Measurements from ENCODE around the gene PCDHGA11. TPM values are rescaled to one million over a fixed set of nuclear protein-coding genes. Genes with fewer than 3 reads are reported as not detected.
"Not testable (repeated sequence)": the region's sequence is repeated elsewhere in the genome, so short reads cannot be mapped to it uniquely, and the experiment has no call there.

PCDHGA11 gene
- polyA plus RNA-seq, 4 donors: 4.6 to 5.6 (median 5.1) TPM

DNA sequence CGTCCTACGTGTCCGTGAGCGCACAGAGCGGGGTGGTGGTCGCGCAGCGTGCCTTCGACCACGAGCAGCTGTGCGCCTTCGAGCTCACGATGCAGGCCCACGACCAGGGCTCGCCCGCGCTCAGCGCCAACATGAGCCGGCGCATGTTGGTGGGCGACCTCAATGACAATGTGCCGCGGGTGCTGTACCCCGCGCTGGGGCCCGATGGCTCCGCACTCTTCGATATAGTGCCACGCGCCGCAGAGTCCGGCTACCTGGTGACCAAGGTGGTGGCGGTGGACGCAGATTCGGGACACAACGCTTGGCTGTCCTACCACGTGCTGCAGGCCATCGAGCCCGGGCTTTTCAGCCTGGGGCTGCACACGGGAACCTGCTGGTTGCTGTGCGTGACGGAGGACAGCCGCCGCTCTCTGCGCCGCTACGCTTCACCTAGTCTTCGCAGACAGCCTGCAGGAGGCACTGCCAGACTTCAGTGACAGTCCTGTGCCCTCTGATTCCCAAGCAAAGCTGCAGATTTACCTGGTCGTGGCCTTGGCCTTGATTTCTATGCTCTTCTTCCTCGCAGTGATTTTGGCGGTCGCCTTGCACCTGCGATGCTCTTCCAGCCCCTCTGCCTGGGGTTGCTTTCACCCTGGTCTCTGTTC lies 7.1 kb downstream of the PCDHGA11 start:
- no peak for DNase-seq (ENCODE audit: low read depth in 4 of 4, low spot score in 2 of 4)

GRCh38 chr5:141430332-141431113 lies 9.7 kb downstream of the PCDHGA11 start, which contains the start of gene PCDHGA12:
Gene PCDHGA12, plus strand, starts transcription at chr5:141430507. Its CDS starts 253 bp downstream, at chr5:141430760.
- DNase-seq (ENCODE audit: low read depth in 4 of 4, low spot score in 2 of 4): no peak

- no peak for DNase-seq (ENCODE audit: low read depth in 4 of 4, low spot score in 2 of 4)
These were observed 10.4 kb downstream of the PCDHGA11 start for GRCh38 chr5:141431286-141431685.

DNA sequence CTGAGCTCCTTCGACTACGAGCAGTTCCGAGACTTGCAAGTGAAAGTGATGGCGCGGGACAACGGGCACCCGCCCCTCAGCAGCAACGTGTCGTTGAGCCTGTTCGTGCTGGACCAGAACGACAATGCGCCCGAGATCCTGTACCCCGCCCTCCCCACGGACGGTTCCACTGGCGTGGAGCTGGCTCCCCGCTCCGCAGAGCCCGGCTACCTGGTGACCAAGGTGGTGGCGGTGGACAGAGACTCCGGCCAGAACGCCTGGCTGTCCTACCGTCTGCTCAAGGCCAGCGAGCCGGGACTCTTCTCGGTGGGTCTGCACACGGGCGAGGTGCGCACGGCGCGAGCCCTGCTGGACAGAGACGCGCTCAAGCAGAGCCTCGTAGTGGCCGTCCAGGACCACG lies 11.5 kb downstream of the PCDHGA11 start:
- not testable (repeated sequence) for DNase-seq (ENCODE audit: low read depth in 4 of 4, low spot score in 2 of 4)

DNA sequence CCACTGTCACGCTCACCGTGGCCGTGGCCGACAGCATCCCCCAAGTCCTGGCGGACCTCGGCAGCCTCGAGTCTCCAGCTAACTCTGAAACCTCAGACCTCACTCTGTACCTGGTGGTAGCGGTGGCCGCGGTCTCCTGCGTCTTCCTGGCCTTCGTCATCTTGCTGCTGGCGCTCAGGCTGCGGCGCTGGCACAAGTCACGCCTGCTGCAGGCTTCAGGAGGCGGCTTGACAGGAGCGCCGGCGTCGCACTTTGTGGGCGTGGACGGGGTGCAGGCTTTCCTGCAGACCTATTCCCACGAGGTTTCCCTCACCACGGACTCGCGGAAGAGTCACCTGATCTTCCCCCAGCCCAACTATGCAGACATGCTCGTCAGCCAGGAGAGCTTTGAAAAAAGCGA lies 11.9 kb downstream of the PCDHGA11 start:
- not testable (repeated sequence) for DNase-seq (ENCODE audit: low read depth in 4 of 4, low spot score in 2 of 4)

DNA sequence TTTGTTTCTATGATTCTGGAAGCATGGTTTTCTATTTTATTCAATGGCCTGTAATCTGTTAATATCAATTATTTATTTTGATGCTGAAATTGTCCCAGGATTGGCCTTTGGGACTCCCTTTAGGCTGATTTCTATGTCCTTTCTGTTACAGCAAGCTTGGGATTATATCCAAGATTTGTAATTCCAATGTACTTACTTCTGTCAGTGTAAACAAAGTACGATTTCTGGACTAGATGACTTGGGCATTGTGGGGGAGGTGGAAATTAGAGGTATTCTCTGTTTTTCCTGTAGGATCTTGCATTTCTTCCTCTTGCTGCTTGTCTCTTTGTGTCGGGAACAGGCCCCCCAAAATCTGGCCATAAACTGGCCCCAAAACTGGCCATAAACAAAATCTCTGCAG lies 13.2 kb downstream of the PCDHGA11 start:
- no peak for DNase-seq (ENCODE audit: low read depth in 4 of 4, low spot score in 2 of 4)

DNA sequence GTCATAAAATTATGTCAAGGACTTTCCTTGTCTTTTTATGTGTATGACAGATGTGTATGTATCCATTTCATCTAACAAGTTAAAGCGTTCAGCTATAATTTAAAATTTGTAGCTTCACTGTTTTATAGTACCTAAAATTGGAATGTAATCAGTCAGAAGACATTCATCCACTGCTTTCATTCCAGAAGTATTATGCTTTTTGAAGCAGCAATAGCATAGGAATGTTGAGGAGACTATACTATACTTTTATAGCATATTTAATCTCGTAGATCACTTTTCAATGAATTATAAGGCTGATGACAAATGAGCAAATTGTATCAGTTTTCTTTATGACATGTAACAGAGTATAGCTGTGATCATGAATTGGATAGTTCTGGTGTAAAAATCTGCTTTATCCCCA lies 16.4 kb downstream of the PCDHGA11 start:
- DNase-seq (ENCODE audit: low read depth in 4 of 4, low spot score in 2 of 4): no peak

- no peak for DNase-seq (ENCODE audit: low read depth in 4 of 4, low spot score in 2 of 4)
These were observed 18.7 kb downstream of the PCDHGA11 start for GRCh38 chr5:141439411-141440141.

GRCh38 chr5:141440341-141440740 lies 19.5 kb downstream of the PCDHGA11 start:
- no peak for DNase-seq (ENCODE audit: low read depth in 4 of 4, low spot score in 2 of 4)

DNA sequence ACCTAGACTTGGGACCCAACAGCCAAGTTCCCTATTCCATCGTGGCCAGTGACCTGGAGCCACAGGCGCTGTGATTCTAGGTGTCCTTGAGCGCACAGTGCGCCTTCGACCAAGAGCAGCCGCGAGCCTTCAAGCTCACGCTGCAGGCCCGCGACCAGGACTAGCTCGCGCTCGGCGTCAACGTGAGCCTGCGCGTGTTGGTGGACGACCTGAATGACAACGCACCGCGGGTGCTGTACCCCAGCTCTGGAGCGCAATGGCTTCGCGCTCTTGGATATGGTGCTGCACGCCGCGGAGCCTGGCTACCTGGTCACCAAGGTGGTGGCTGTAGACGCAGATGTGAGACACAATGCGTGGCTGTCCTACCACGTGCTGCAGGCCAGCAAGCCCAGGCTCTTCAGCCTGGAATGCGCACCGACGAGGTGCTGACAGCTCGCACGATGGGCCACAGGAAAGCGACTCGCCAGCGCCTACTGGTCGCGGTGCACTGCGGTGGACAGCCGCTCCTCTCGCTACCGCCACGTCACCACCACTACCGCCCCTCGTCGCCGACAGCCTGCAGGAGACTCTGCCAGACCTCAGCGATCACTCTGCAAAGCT lies 20.8 kb downstream of the PCDHGA11 start:
- DNase-seq (ENCODE audit: low read depth in 4 of 4, low spot score in 2 of 4): no peak

GRCh38 chr5:141465351-141465750 lies 44.5 kb downstream of the PCDHGA11 start:
- no peak for DNase-seq (ENCODE audit: low read depth in 4 of 4, low spot score in 2 of 4)

Other genes with a start within 250 kb of the PCDHGA11 start
- 1 to 10 TPM; 4.5 to 7.1 (median 5.0) TPM for gene PCDHB7, start 248.4 kb upstream of the PCDHGA11 start, polyA plus RNA-seq (ENCODE audit: insufficient read length in 4 of 4)
- 1 to 10 TPM; 1.5 to 4.5 (median 2.8) TPM for gene PCDHB8, start 243.3 kb upstream of the PCDHGA11 start, polyA plus RNA-seq (ENCODE audit: insufficient read length in 4 of 4)
- 1 to 10 TPM; 4.4 to 8.8 (median 7.3) TPM for gene PCDHB16, start 238.7 kb upstream of the PCDHGA11 start, polyA plus RNA-seq (ENCODE audit: insufficient read length in 4 of 4)
- gene PCDHB9, start 233.9 kb upstream of the PCDHGA11 start, polyA plus RNA-seq (ENCODE audit: insufficient read length in 4 of 4): 1 to 10 TPM; 3.5 to 4.4 (median 4.1) TPM
- 1 to 10 TPM; 5.5 to 9.8 (median 6.6) TPM for gene PCDHB10, start 228.7 kb upstream of the PCDHGA11 start, polyA plus RNA-seq (ENCODE audit: insufficient read length in 4 of 4)
- 1 to 10 TPM; 4.9 to 6.0 (median 5.6) TPM for gene PCDHB11, start 221.4 kb upstream of the PCDHGA11 start, polyA plus RNA-seq (ENCODE audit: insufficient read length in 4 of 4)
- 1 to 10 TPM; 4.7 to 6.3 (median 5.5) TPM for gene PCDHB12, start 212.3 kb upstream of the PCDHGA11 start, polyA plus RNA-seq (ENCODE audit: insufficient read length in 4 of 4)
- gene PCDHB13, start 207.1 kb upstream of the PCDHGA11 start, polyA plus RNA-seq (ENCODE audit: insufficient read length in 4 of 4): 1 to 10 TPM; 5.0 to 7.6 (median 5.4) TPM
- gene PCDHB14, start 197.7 kb upstream of the PCDHGA11 start, polyA plus RNA-seq (ENCODE audit: insufficient read length in 4 of 4): 10 to 100 TPM in 2 of 4 donors, 1 to 10 TPM in 2; 8.8 to 10.2 (median 9.8) TPM
- gene PCDHB15, start 175.7 kb upstream of the PCDHGA11 start, polyA plus RNA-seq (ENCODE audit: insufficient read length in 4 of 4): 10 to 100 TPM; 11.1 to 16.0 (median 15.0) TPM
- gene SLC25A2, start 117.0 kb upstream of the PCDHGA11 start, polyA plus RNA-seq (ENCODE audit: insufficient read length in 4 of 4): under 1 TPM in 1 of 4 donors, not detected in 3; 0.14 TPM
- gene TAF7, start 100.3 kb upstream of the PCDHGA11 start, polyA plus RNA-seq (ENCODE audit: insufficient read length in 4 of 4): 100 to 1,000 TPM; 135 to 190 (median 151) TPM
- gene PCDHGA1, start 90.5 kb upstream of the PCDHGA11 start, polyA plus RNA-seq (ENCODE audit: insufficient read length in 4 of 4): 1 to 10 TPM in 3 of 4 donors, under 1 TPM in 1; 0.93 to 1.0 (median 1.0) TPM
- 1 to 10 TPM; 4.8 to 8.4 (median 7.6) TPM for gene PCDHGA2, start 82.3 kb upstream of the PCDHGA11 start, polyA plus RNA-seq (ENCODE audit: insufficient read length in 4 of 4)
- gene PCDHGA3, start 77.2 kb upstream of the PCDHGA11 start, polyA plus RNA-seq (ENCODE audit: insufficient read length in 4 of 4): 1 to 10 TPM; 1.6 to 4.1 (median 3.0) TPM
- 1 to 10 TPM; 1.6 to 2.2 (median 1.8) TPM for gene PCDHGB1, start 71.0 kb upstream of the PCDHGA11 start, polyA plus RNA-seq (ENCODE audit: insufficient read length in 4 of 4)
- gene PCDHGA4, start 66.0 kb upstream of the PCDHGA11 start, polyA plus RNA-seq (ENCODE audit: insufficient read length in 4 of 4): 1 to 10 TPM; 2.1 to 3.0 (median 2.5) TPM
- gene PCDHGB2, start 61.1 kb upstream of the PCDHGA11 start, polyA plus RNA-seq (ENCODE audit: insufficient read length in 4 of 4): 1 to 10 TPM; 3.2 to 4.9 (median 3.8) TPM
- 1 to 10 TPM; 2.5 to 3.0 (median 2.8) TPM for gene PCDHGA5, start 56.9 kb upstream of the PCDHGA11 start, polyA plus RNA-seq (ENCODE audit: insufficient read length in 4 of 4)
- 1 to 10 TPM; 1.9 to 2.9 (median 2.2) TPM for gene PCDHGB3, start 50.8 kb upstream of the PCDHGA11 start, polyA plus RNA-seq (ENCODE audit: insufficient read length in 4 of 4)
- 1 to 10 TPM; 5.7 to 8.9 (median 7.1) TPM for gene PCDHGA6, start 47.2 kb upstream of the PCDHGA11 start, polyA plus RNA-seq (ENCODE audit: insufficient read length in 4 of 4)
- 1 to 10 TPM; 2.0 to 2.6 (median 2.3) TPM for gene PCDHGA7, start 38.3 kb upstream of the PCDHGA11 start, polyA plus RNA-seq (ENCODE audit: insufficient read length in 4 of 4)
- gene PCDHGB4, start 33.4 kb upstream of the PCDHGA11 start, polyA plus RNA-seq (ENCODE audit: insufficient read length in 4 of 4): 1 to 10 TPM; 4.4 to 6.1 (median 5.8) TPM
- gene PCDHGA8, start 28.4 kb upstream of the PCDHGA11 start, polyA plus RNA-seq (ENCODE audit: insufficient read length in 4 of 4): under 1 TPM; 0.46 to 0.55 (median 0.51) TPM
- 10 to 100 TPM in 2 of 4 donors, 1 to 10 TPM in 2; 8.8 to 10.6 (median 10.0) TPM for gene PCDHGB5, start 23.1 kb upstream of the PCDHGA11 start, polyA plus RNA-seq (ENCODE audit: insufficient read length in 4 of 4)
- gene PCDHGA9, start 18.3 kb upstream of the PCDHGA11 start, polyA plus RNA-seq (ENCODE audit: insufficient read length in 4 of 4): 1 to 10 TPM; 5.0 to 6.4 (median 5.3) TPM
- 1 to 10 TPM; 6.3 to 7.9 (median 7.4) TPM for gene PCDHGB6, start 13.0 kb upstream of the PCDHGA11 start, polyA plus RNA-seq (ENCODE audit: insufficient read length in 4 of 4)
- gene PCDHGA10, start 8.1 kb upstream of the PCDHGA11 start, polyA plus RNA-seq (ENCODE audit: insufficient read length in 4 of 4): 1 to 10 TPM; 3.1 to 3.8 (median 3.6) TPM
- 10 to 100 TPM; 14.0 to 17.5 (median 14.3) TPM for gene PCDHGB7, start 3.4 kb upstream of the PCDHGA11 start, polyA plus RNA-seq (ENCODE audit: insufficient read length in 4 of 4)
- 1 to 10 TPM; 1.1 to 2.4 (median 1.5) TPM for gene PCDHGA12, start 9.5 kb downstream of the PCDHGA11 start, polyA plus RNA-seq (ENCODE audit: insufficient read length in 4 of 4)
- gene PCDHGC3, start 54.9 kb downstream of the PCDHGA11 start, polyA plus RNA-seq (ENCODE audit: insufficient read length in 4 of 4): 100 to 1,000 TPM in 3 of 4 donors, 10 to 100 TPM in 1; 88.8 to 152 (median 118) TPM
- 1 to 10 TPM; 2.8 to 4.1 (median 3.0) TPM for gene PCDHGC4, start 64.0 kb downstream of the PCDHGA11 start, polyA plus RNA-seq (ENCODE audit: insufficient read length in 4 of 4)
- gene PCDHGC5, start 68.0 kb downstream of the PCDHGA11 start, polyA plus RNA-seq (ENCODE audit: insufficient read length in 4 of 4): 1 to 10 TPM in 1 of 4 donors, under 1 TPM in 3; 0.22 to 1.1 (median 0.55) TPM
- 10 to 100 TPM; 63.1 to 75.5 (median 68.4) TPM for gene DIAPH1, start 197.9 kb downstream of the PCDHGA11 start, polyA plus RNA-seq (ENCODE audit: insufficient read length in 4 of 4)
- 100 to 1,000 TPM in 2 of 4 donors, 10 to 100 TPM in 2; 82.6 to 125 (median 106) TPM for gene HDAC3, start 215.8 kb downstream of the PCDHGA11 start, polyA plus RNA-seq (ENCODE audit: insufficient read length in 4 of 4)
- 1 to 10 TPM in 2 of 4 donors, under 1 TPM in 2; 0.55 to 2.0 (median 1.2) TPM for gene RELL2, start 215.9 kb downstream of the PCDHGA11 start, polyA plus RNA-seq (ENCODE audit: insufficient read length in 4 of 4)
- gene FCHSD1, start 230.4 kb downstream of the PCDHGA11 start, polyA plus RNA-seq (ENCODE audit: insufficient read length in 4 of 4): 10 to 100 TPM in 3 of 4 donors, 1 to 10 TPM in 1; 9.5 to 20.2 (median 14.6) TPM